ENCODE data around the gene TMEM183A. TPM values are rescaled to one million over a fixed set of nuclear protein-coding genes. Genes with fewer than 3 reads are reported as not detected.

The TMEM183A gene
- total and polyA plus RNA-seq, 2 of the 4 experiments (the other 2 are of a cell fraction) = 56.8 to 63.1 TPM

GRCh38 chr1:203045821-203046594 is 38.8 kb downstream of the TMEM183A start:
- no peak overlapping the region for H3K4me3 ChIP-seq (ENCODE audit: insufficient read depth, low read depth, low read length)
- in situ Hi-C loops (cut with MboI; ENCODE audit: low sequenced_read_pairs) = no loop called here
- H3K23ac ChIP-seq (ENCODE audit: low read depth, low read length) = no peak overlapping the region
- no peak overlapping the region for H3K27ac ChIP-seq (ENCODE audit: insufficient read depth, low read length)
- intact Hi-C loops (cut with micrococcal nuclease) = no loop called here
- H4K5ac ChIP-seq (ENCODE audit: low read depth, low read length) = no peak overlapping the region
- H3K9me1 ChIP-seq (ENCODE audit: insufficient read depth, low read length) = peaks cover 6% of the 10 kb centered on the region
- no peak overlapping the region for H2AFZ ChIP-seq (replicated peaks; ENCODE audit: low read length, poor library complexity)
- TF ChIP-seq, protein P1, sequence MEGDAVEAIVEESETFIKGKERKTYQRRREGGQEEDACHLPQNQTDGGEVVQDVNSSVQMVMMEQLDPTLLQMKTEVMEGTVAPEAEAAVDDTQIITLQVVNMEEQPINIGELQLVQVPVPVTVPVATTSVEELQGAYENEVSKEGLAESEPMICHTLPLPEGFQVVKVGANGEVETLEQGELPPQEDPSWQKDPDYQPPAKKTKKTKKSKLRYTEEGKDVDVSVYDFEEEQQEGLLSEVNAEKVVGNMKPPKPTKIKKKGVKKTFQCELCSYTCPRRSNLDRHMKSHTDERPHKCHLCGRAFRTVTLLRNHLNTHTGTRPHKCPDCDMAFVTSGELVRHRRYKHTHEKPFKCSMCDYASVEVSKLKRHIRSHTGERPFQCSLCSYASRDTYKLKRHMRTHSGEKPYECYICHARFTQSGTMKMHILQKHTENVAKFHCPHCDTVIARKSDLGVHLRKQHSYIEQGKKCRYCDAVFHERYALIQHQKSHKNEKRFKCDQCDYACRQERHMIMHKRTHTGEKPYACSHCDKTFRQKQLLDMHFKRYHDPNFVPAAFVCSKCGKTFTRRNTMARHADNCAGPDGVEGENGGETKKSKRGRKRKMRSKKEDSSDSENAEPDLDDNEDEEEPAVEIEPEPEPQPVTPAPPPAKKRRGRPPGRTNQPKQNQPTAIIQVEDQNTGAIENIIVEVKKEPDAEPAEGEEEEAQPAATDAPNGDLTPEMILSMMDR (conservative IDR thresholded peaks at IDR 0.05; ENCODE audit: low read depth, low read length) = no peak
- TF ChIP-seq SMC3 (IDR thresholded peaks at IDR 0.05; ENCODE audit: low read depth, low read length) (no peak), MXI1 (IDR thresholded peaks at IDR 0.05; ENCODE audit: borderline replicate concordance, low read depth, low read length) (no peak)
- no peak overlapping the region for H2AK9ac ChIP-seq (replicated peaks; ENCODE audit: low read depth, low read length, poor library complexity)
- no peak overlapping the region for H3K18ac ChIP-seq (ENCODE audit: low read depth, low read length)
- no peak overlapping the region for H2BK15ac ChIP-seq (ENCODE audit: low read depth, low read length)
- H2BK20ac ChIP-seq (ENCODE audit: low read depth, low read length) = no peak overlapping the region
- H3K4me1 ChIP-seq (ENCODE audit: control insufficient read depth, insufficient read depth, low read length) = peaks cover 14% of the 10 kb centered on the region
- no peak overlapping the region for H2BK5ac ChIP-seq (ENCODE audit: low read depth, low read length, poor library complexity, severe bottlenecking)
- 100% methylated on average over 3 of the region's 16 CpGs; no CpG with 5 or more reads in 1 of the 2 experiments for WGBS, 2 experiments (ENCODE audit: extremely low coverage in 2 of 2, insufficient read length in 1 of 2)
- no peak overlapping the region for H4K8ac ChIP-seq (ENCODE audit: low read depth in 2 of 2, low read length in 2 of 2)
- H3K4ac ChIP-seq (ENCODE audit: low read depth, low read length) = no peak overlapping the region
- no peak overlapping the region for H4K91ac ChIP-seq (ENCODE audit: insufficient read depth, low read depth, low read length)
- BruUV-seq (replicated peaks) = no TSS peak
- no peak overlapping the region for H3K56ac ChIP-seq (ENCODE audit: extremely low read depth, insufficient read depth, low read length)
- peak; percentile 35 for DNase-seq
- dilution Hi-C loops (cut with HindIII; ENCODE audit: low sequenced_read_pairs, unreplicated experiment) = no loop called here
- H3K36me3 ChIP-seq (ENCODE audit: control insufficient read depth, insufficient read depth, low read length) = peaks cover 21% of the 10 kb centered on the region
- no peak overlapping the region for H2BK120ac ChIP-seq (ENCODE audit: low read depth, low read length)
- ChIA-PET CTCF (no interaction called here), POLR2A (ENCODE audit: unreplicated experiment) (interaction anchor here (0.7 kb wide), 1 partner anchor 12 kb away, joined by 5 read pairs; no protein-coding TSS in a partner anchor)
- no peak overlapping the region for H3K4me2 ChIP-seq (ENCODE audit: low read depth, low read length)
- peaks cover 0 to 3% of the 10 kb centered on the region in 2 experiments; a peak in 1 of 4 replicates for H3K79me1 ChIP-seq (ENCODE audit: low read depth in 1 of 2, low read length in 2 of 2)
- no peaks in the 10 kb centered on the region for H3K27me3 ChIP-seq (ENCODE audit: control insufficient read depth, insufficient read depth, low read length)
- H3K9me3 ChIP-seq (ENCODE audit: control insufficient read depth, insufficient read depth, low read length) = no peaks in the 10 kb centered on the region
- no peak overlapping the region for H3K14ac ChIP-seq (replicated peaks; ENCODE audit: low read depth, low read length)
- H3K9ac ChIP-seq (ENCODE audit: low read depth, low read length) = no peak overlapping the region
- ATAC-seq (ENCODE audit: low read depth) = no peak
- H4K20me1 ChIP-seq (ENCODE audit: insufficient read depth, low read length) = peaks cover 3% of the 10 kb centered on the region; the same call in 1 of the 2 replicates
- no peak overlapping the region for H2AK5ac ChIP-seq (ENCODE audit: low read depth, low read length)
